K562 (cell line): Measurements from ENCODE around the gene FLVCR2. TPM values are rescaled to one million over a fixed set of nuclear protein-coding genes. Genes with fewer than 3 reads are reported as not detected.

Experiments
- CBFB ChIP-seq: sonication (generic); formaldehyde crosslinking; IDR thresholded peaks from 2 replicates; pipeline ENCODE4 v1.4.0; 2020; ENCODE audit warnings: mild to moderate bottlenecking, missing genetic modification reagents
- polyA plus RNA-seq, 8 experiments: library from polyadenylated mRNA; depleted of rRNA in 4 of 8; stranded (reverse) in 5 of 8; unstranded in 3 of 8; fragments of >200 nt; fragmentation: Nextera tagmentation in 2 of 8; fragmentation: Illumina TruSeq in 1 of 8; extraction: Ambion mirVana in 2 of 8; extraction: Trizol in 1 of 8; gene quantifications; 2 replicates each; pipeline versions ENCODE4 v1.2.1 to v1.2.3, GENCODE V29; 2011 to 2014; ENCODE audit warnings: inconsistent platforms in 1 of 8, missing spikeins in 1 of 8
- total RNA-seq, 7 experiments: library from RNA; depleted of rRNA in 6 of 7; stranded (reverse); fragments of >200 nt in 6 of 7; fragmentation: Illumina TruSeq in 2 of 7; extraction: Trizol in 2 of 7; gene quantifications; 2 replicates each; pipeline versions ENCODE4 v1.2.1 to v1.2.3, GENCODE V29; 2011 to 2021; ENCODE audit warnings: low replicate concordance in 1 of 7
- TF ChIP-seq, protein P1 (sequence below), 2 experiments: fragments of 450-650 bp; IDR thresholded peaks; 2 replicates each; pipeline ENCODE4 v1.6.1; 2016; ENCODE audit warnings: mild to moderate bottlenecking in 2 of 2, borderline replicate concordance in 1 of 2, low read depth in 1 of 2, moderate library complexity in 1 of 2
- TF ChIP-seq, protein P2 (sequence below), 3 experiments: fragments of 200-800 bp in 1 of 3; fragments of 250-450 bp in 1 of 3; fragments of 450-650 bp in 1 of 3; sonication (Bioruptor Pico) in 1 of 3; sonication (Bioruptor generic) in 1 of 3; formaldehyde crosslinking in 1 of 3; IDR thresholded peaks; 2 replicates each; pipeline versions ENCODE4 v1.6.1 to v1.8.0; 2016 to 2022; ENCODE audit warnings: mild to moderate bottlenecking in 2 of 3, missing genetic modification characterization in 2 of 3, missing compliant biosample characterization in 1 of 3, moderate library complexity in 1 of 3
- TF ChIP-seq, protein P3 (sequence below): fragments of 450-650 bp; IDR thresholded peaks from 2 replicates; pipeline ENCODE4 v1.6.1; 2016; ENCODE audit warnings: antibody characterized with exemption

FLVCR2 gene
- total and polyA plus RNA-seq, 9 of the 15 experiments (the other 6 are each of a cell fraction or from before 2014, with no cell fraction given): 1.5 TPM; not detected in 8

DNA sequence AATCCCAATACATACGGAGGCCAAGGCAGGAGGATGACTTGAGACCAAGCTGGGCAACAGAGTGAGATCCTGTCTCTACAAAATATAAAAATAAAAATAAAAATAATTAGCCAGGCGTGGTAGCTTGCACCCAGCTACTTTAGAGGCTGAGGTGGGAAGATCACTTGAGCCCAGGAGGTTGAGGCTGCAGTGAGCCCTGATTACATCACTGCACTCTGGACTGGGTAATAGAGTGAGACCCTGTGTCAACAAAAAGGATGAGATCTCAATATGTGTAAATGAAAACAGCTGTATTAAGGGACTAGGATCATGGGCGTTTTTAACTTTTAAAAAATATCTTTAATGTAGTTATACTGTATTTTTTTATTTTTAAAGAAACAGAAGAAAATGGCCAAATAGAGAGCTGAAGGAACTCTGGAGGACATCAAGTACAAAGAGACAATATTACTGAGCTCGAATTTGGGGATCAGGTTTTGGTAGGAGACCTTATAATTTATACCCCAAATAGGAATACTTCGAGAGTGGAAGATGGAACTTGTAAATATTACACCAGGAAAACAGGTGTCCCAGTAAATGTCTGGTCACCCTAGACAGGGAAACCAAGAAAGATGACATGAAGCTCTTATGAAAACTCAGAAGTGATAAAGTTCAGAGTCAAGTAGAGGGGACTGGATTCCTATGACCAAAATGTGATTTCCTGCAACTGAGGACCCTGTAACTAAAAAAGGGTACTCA, 43.1 kb upstream of the FLVCR2 start (continued):
- TF ChIP-seq, protein P1, sequence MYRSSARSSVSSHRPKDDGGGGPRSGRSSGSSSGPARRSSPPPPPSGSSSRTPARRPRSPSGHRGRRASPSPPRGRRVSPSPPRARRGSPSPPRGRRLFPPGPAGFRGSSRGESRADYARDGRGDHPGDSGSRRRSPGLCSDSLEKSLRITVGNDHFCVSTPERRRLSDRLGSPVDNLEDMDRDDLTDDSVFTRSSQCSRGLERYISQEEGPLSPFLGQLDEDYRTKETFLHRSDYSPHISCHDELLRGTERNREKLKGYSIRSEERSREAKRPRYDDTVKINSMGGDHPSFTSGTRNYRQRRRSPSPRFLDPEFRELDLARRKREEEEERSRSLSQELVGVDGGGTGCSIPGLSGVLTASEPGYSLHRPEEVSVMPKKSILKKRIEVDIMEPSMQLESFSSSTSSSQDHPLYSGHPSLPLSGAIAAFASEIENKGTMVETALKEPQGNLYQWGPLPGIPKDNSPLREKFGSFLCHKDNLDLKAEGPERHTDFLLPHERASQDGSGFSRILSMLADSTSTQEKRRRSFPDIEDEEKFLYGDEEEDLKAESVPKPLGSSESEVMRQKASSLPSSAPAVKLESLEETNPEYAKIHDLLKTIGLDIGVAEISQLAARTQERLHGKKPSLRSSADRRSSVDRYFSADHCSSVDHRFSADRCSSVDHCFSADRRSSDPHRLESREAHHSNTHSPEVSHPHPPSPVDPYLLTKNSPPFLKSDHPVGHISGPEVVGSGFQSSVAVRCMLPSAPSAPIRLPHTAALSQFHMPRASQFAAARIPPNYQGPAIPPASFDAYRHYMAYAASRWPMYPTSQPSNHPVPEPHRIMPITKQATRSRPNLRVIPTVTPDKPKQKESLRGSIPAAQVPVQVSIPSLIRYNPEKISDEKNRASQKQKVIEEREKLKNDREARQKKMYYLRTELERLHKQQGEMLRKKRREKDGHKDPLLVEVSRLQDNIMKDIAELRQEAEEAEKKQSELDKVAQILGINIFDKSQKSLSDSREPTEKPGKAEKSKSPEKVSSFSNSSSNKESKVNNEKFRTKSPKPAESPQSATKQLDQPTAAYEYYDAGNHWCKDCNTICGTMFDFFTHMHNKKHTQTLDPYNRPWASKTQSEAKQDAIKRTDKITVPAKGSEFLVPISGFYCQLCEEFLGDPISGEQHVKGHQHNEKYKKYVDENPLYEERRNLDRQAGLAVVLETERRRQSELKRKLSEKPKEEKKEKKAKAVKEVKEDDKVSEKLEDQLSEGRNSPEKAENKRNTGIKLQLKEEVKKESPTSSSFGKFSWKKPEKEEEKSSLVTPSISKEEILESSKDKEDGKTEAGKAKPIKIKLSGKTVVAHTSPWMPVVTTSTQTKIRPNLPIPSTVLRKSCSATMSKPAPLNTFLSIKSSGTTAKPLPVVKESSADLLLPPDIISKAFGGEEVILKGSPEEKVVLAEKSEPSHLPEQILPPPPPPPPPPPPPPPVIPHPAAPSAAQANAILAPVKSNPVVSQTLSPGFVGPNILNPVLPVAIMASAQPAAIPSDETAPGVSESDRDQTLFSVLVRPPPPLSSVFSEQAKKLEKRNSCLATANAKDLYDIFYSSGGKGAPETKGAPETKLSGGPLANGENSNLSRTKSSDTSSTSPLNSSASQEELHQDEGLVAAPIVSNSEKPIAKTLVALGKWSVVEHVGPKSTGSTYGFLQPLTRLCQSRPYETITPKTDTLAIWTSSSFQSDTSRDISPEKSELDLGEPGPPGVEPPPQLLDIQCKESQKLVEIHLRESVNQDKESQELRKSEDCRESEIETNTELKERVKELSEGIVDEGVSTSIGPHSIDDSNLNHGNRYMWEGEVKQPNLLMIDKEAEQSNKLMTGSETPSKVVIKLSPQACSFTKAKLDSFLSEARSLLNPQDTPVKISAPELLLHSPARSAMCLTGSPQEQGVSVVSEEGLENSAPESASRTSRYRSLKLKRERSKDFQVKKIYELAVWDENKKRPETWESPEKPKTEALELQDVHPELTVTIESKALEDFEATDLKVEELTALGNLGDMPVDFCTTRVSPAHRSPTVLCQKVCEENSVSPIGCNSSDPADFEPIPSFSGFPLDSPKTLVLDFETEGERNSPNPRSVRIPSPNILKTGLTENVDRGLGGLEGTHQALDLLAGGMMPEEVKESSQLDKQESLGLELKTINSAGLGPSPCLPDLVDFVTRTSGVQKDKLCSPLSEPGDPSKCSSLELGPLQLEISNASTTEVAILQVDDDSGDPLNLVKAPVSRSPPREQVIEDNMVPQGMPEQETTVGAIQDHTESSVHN (IDR thresholded peaks at IDR 0.05; ENCODE audit: borderline replicate concordance in 1 of 2, low read depth in 1 of 2): no peak
- TF ChIP-seq, protein P2, sequence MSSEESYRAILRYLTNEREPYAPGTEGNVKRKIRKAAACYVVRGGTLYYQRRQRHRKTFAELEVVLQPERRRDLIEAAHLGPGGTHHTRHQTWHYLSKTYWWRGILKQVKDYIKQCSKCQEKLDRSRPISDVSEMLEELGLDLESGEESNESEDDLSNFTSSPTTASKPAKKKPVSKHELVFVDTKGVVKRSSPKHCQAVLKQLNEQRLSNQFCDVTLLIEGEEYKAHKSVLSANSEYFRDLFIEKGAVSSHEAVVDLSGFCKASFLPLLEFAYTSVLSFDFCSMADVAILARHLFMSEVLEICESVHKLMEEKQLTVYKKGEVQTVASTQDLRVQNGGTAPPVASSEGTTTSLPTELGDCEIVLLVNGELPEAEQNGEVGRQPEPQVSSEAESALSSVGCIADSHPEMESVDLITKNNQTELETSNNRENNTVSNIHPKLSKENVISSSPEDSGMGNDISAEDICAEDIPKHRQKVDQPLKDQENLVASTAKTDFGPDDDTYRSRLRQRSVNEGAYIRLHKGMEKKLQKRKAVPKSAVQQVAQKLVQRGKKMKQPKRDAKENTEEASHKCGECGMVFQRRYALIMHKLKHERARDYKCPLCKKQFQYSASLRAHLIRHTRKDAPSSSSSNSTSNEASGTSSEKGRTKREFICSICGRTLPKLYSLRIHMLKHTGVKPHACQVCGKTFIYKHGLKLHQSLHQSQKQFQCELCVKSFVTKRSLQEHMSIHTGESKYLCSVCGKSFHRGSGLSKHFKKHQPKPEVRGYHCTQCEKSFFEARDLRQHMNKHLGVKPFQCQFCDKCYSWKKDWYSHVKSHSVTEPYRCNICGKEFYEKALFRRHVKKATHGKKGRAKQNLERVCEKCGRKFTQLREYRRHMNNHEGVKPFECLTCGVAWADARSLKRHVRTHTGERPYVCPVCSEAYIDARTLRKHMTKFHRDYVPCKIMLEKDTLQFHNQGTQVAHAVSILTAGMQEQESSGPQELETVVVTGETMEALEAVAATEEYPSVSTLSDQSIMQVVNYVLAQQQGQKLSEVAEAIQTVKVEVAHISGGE (CRISPR knock-in tag; IDR thresholded peaks at IDR 0.05): no peak
- TF ChIP-seq, protein P3, sequence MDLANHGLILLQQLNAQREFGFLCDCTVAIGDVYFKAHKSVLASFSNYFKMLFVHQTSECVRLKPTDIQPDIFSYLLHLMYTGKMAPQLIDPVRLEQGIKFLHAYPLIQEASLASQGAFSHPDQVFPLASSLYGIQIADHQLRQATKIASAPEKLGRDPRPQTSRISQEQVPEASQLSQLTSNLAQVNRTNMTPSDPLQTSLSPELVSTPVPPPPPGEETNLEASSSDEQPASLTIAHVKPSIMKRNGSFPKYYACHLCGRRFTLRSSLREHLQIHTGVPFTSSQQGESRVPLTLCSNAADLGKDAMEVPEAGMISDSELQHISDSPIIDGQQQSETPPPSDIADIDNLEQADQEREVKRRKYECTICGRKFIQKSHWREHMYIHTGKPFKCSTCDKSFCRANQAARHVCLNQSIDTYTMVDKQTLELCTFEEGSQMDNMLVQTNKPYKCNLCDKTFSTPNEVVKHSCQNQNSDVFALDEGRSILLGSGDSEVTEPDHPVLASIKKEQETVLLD: no peak
- no peak for TF ChIP-seq CBFB
